ENCODE measurements around the gene CD109. TPM values are rescaled to one million over a fixed set of nuclear protein-coding genes. Genes with fewer than 3 reads are reported as not detected.

The CD109 gene
- total RNA-seq, 4 donors from 2014 or later: 2.2 to 6.2 (median 4.3) TPM

DNA sequence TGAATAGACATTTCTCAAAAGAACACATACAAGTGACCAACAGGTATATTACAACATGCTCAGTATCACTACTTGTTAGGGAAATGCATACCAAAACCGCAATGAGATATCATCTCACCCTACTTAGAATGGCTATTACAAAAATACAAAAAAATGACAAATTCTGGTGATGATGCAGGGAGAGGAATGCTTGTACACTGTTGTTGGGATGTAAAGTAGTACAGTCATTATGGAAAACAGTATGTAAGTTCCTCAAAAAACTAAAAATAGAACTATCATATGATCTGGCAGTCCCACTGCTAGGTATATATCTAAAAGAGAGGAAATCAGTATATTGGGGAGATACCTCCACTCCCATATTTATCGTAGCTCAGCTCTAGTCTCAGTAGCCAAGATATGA is 31.3 kb upstream of the CD109 start:
- 89% methylated on average over 2 of the region's 2 CpGs for WGBS, 2 donors
- no peaks in the 10 kb centered on the region for H3K36me3 ChIP-seq
- no peaks in the 10 kb centered on the region for H3K27me3 ChIP-seq
- no peak overlapping the region for H3K4me3 ChIP-seq (replicated peaks in 1 of 3)
- DNase-seq: no peak
- intact Hi-C loops (cut with DNase I): no loop called here
- H3K4me1 ChIP-seq: no peaks in the 10 kb centered on the region
- TF ChIP-seq, protein P1, sequence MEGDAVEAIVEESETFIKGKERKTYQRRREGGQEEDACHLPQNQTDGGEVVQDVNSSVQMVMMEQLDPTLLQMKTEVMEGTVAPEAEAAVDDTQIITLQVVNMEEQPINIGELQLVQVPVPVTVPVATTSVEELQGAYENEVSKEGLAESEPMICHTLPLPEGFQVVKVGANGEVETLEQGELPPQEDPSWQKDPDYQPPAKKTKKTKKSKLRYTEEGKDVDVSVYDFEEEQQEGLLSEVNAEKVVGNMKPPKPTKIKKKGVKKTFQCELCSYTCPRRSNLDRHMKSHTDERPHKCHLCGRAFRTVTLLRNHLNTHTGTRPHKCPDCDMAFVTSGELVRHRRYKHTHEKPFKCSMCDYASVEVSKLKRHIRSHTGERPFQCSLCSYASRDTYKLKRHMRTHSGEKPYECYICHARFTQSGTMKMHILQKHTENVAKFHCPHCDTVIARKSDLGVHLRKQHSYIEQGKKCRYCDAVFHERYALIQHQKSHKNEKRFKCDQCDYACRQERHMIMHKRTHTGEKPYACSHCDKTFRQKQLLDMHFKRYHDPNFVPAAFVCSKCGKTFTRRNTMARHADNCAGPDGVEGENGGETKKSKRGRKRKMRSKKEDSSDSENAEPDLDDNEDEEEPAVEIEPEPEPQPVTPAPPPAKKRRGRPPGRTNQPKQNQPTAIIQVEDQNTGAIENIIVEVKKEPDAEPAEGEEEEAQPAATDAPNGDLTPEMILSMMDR (IDR thresholded peaks at IDR 0.05): no peak
- TF ChIP-seq POLR2A (IDR thresholded peaks at IDR 0.05): no peak
- H3K27ac ChIP-seq: no peak overlapping the region
- H3K9me3 ChIP-seq: no peaks in the 10 kb centered on the region

DNA sequence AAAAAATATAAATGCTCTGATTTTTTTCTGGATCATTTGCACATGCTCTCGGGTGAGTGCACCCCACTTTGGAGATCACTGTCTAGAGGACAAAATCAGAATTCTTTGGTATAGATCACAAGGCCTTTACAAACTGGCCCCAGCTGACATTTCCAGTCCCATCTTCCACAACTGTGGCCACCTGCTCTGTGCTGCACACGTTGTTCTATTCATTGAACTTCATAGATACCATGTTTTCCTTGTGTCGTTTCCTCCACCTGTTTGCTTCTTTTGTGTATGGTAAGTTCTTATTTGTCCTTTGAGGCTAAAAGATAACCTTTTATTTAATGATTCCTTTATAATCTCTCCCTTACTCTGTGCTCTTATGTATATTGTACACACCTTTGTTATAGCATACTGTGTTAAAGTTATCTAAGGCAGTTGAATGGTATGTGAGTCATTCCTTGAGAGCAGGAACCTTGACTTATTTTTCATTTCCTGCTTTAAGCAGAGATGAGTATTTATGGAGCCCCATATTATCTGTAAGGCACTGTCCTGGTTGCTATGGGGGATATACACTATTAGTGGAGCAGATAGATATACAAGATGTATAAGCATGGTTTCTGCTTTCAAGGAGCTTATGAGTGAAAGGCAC is 30.2 kb upstream of the CD109 start:
- H3K36me3 ChIP-seq: no peaks in the 10 kb centered on the region
- intact Hi-C loops (cut with DNase I): no loop called here
- DNase-seq: no peak
- H3K9me3 ChIP-seq: no peaks in the 10 kb centered on the region
- TF ChIP-seq, protein P1 (IDR thresholded peaks at IDR 0.05): no peak
- no peak for TF ChIP-seq POLR2A (IDR thresholded peaks at IDR 0.05)
- H3K27ac ChIP-seq: no peak overlapping the region
- 54 to 69% methylated on average over 3 of the region's 3 CpGs for WGBS, 2 donors
- no peaks in the 10 kb centered on the region for H3K4me1 ChIP-seq
- H3K27me3 ChIP-seq: no peaks in the 10 kb centered on the region
- no peak overlapping the region for H3K4me3 ChIP-seq (replicated peaks in 1 of 3)

DNA sequence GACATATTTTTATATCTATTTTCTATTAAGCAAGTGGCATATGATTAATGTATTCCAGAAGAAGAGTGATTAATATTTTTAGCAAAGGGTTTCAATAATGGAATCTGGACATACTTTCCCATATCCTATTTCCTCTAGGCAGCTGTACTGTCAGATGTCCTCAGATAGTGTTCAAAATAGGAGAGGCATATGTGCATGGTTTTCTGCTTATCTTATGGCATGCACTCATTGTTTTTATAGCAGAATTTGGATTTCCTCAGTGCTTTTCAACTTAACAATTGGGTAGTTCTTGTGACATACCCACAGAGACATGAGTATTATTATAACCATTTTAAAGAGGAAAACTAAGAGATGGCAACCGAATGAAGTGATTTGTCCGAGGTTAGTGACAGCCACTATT is 29.6 kb upstream of the CD109 start:
- Histone ChIP-seq H3K27me3 (no peaks in the 10 kb centered on the region), H3K27ac (no peak overlapping the region), H3K4me3 (replicated peaks in 1 of 3) (no peak overlapping the region), H3K36me3 (no peaks in the 10 kb centered on the region), H3K9me3 (no peaks in the 10 kb centered on the region), H3K4me1 (no peaks in the 10 kb centered on the region)
- WGBS, 2 donors: 65 to 70% methylated on average over 2 of the region's 2 CpGs
- DNase-seq: no peak
- TF ChIP-seq POLR2A (IDR thresholded peaks at IDR 0.05): no peak
- TF ChIP-seq, protein P1 (IDR thresholded peaks at IDR 0.05): no peak
- intact Hi-C loops (cut with DNase I): no loop called here

DNA sequence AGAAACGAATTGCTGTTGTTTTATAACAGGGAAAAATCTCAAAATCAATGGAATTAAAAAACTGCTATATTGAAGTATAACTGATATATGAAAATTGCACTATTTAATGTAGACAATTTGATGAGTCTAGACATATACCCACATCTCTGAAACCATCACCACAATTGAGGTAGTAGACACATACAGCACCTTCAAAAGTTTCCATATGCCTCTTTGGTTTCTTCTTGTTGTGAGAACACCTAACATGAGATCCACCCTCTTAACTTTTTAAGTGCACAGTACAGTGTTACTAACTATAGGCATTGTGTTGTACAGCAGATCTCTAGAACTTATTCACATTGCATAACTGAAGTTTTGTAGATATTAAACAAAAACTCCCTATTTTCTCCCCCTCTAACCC is 28.2 kb upstream of the CD109 start:
- Histone ChIP-seq H3K9me3 (no peaks in the 10 kb centered on the region), H3K4me3 (replicated peaks in 1 of 3) (no peak overlapping the region), H3K36me3 (no peaks in the 10 kb centered on the region), H3K4me1 (no peaks in the 10 kb centered on the region), H3K27ac (no peak overlapping the region), H3K27me3 (no peaks in the 10 kb centered on the region)
- 59 to 80% methylated on average over 1 of the region's 1 CpG for WGBS, 2 donors
- intact Hi-C loops (cut with DNase I): no loop called here
- TF ChIP-seq, protein P1 (IDR thresholded peaks at IDR 0.05): no peak
- TF ChIP-seq POLR2A (IDR thresholded peaks at IDR 0.05): no peak
- DNase-seq: no peak

DNA sequence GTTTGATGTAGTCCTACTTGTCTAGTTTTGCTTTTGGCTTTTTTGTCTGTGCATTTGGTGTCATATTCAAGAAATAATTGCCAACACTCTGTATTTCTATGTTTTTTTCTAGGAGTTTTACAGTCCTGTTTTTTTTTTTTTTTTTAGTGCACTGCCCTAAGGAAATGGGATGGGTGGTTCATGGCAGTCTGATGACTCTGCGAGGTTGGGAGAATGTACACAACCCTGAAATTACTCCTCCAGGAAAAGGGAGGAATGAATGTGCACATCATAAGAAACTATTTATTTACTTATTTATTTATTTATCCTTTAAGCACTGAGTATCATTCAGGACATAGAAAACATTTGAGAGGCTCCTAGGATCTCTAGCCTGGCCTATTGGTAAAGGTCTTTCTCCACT is 27.0 kb upstream of the CD109 start:
- intact Hi-C loops (cut with DNase I): no loop called here
- Histone ChIP-seq H3K9me3 (no peaks in the 10 kb centered on the region), H3K4me1 (no peaks in the 10 kb centered on the region), H3K27me3 (no peaks in the 10 kb centered on the region), H3K27ac (no peak overlapping the region), H3K36me3 (no peaks in the 10 kb centered on the region), H3K4me3 (replicated peaks in 1 of 3) (no peak overlapping the region)
- 87 to 92% methylated on average over 1 of the region's 1 CpG for WGBS, 2 donors
- TF ChIP-seq POLR2A (IDR thresholded peaks at IDR 0.05): no peak
- TF ChIP-seq, protein P1 (IDR thresholded peaks at IDR 0.05): no peak
- DNase-seq: no peak
